Parathyroid adenoma (tissue), 2 donors: ENCODE data around the gene PCDHGA5.

Experiments
- H2AFZ ChIP-seq: fragments of 300-600 bp; sonication (generic); one replicate; pipeline ENCODE4 v1.7.0; 2017; ENCODE audit warnings: antibody characterized with exemption, mild to moderate bottlenecking
- H3K27ac ChIP-seq: fragments of 300-600 bp; sonication (generic); one replicate; pipeline ENCODE4 v1.7.0; 2017
- H3K27me3 ChIP-seq: fragments of 300-600 bp; sonication (generic); one replicate; pipeline ENCODE4 v1.7.0; 2017; ENCODE audit warnings: low read length; ENCODE audit not compliant: control insufficient read depth, insufficient read depth
- H3K36me3 ChIP-seq: fragments of 300-600 bp; sonication (generic); one replicate; pipeline ENCODE4 v1.7.0; 2017; ENCODE audit warnings: low read length; ENCODE audit not compliant: control insufficient read depth, insufficient read depth
- H3K4me1 ChIP-seq: fragments of 300-600 bp; sonication (generic); one replicate; pipeline ENCODE4 v1.7.0; 2017; ENCODE audit warnings: control low read depth
- H3K4me2 ChIP-seq: fragments of 300-600 bp; sonication (generic); one replicate; pipeline ENCODE4 v1.7.0; 2017; ENCODE audit warnings: low read length
- H3K4me3 ChIP-seq: fragments of 300-600 bp; sonication (generic); one replicate; pipeline ENCODE4 v1.7.0; 2017; ENCODE audit warnings: low read depth, low read length
- H3K79me2 ChIP-seq: fragments of 300-600 bp; sonication (generic); one replicate; pipeline ENCODE4 v1.7.0; 2017; ENCODE audit warnings: control low read depth
- H3K9ac ChIP-seq: fragments of 300-600 bp; sonication (generic); one replicate; pipeline ENCODE4 v1.7.0; 2017; ENCODE audit warnings: mild to moderate bottlenecking
- H3K9me3 ChIP-seq: fragments of 300-600 bp; sonication (generic); one replicate; pipeline ENCODE4 v1.7.0; 2017; ENCODE audit warnings: low read length; ENCODE audit not compliant: control insufficient read depth
- TF ChIP-seq, protein P1 (sequence below): fragments of 300-600 bp; sonication (generic); IDR thresholded peaks from one replicate; pipeline ENCODE4 v1.7.0; 2017; ENCODE audit warnings: antibody characterized with exemption, mild to moderate bottlenecking
- donor health status: primary hyperparathyroidism.

The PCDHGA5 gene

GRCh38 chr5:141354900-141355469 lies 9.0 kb upstream of the PCDHGA5 start, which contains the start of gene PCDHGA4:
Gene PCDHGA4 (plus strand): TSS chr5:141355021. CDS start chr5:141355108, 87 bp downstream.
- peaks cover 5% of the 10 kb centered on the region for H3K9me3 ChIP-seq
- no peak within 1 kb of the TSS for H3K9ac ChIP-seq

GRCh38 chr5:141355641-141356040 lies 8.3 kb upstream of the PCDHGA5 start:
- Histone ChIP-seq H3K36me3 (peaks cover 5% of the 10 kb centered on the region), H3K27ac (no peak overlapping the region), H3K9me3 (peaks cover 5% of the 10 kb centered on the region), H3K4me2 (no peak overlapping the region), H3K27me3 (no peaks in the 10 kb centered on the region), H3K79me2 (no peaks in the 10 kb centered on the region), H3K9ac (no peak overlapping the region), H3K4me1 (no peaks in the 10 kb centered on the region), H3K4me3 (peak overlapping the region; percentile 32), H2AFZ (no peak overlapping the region)
- TF ChIP-seq, protein P1, sequence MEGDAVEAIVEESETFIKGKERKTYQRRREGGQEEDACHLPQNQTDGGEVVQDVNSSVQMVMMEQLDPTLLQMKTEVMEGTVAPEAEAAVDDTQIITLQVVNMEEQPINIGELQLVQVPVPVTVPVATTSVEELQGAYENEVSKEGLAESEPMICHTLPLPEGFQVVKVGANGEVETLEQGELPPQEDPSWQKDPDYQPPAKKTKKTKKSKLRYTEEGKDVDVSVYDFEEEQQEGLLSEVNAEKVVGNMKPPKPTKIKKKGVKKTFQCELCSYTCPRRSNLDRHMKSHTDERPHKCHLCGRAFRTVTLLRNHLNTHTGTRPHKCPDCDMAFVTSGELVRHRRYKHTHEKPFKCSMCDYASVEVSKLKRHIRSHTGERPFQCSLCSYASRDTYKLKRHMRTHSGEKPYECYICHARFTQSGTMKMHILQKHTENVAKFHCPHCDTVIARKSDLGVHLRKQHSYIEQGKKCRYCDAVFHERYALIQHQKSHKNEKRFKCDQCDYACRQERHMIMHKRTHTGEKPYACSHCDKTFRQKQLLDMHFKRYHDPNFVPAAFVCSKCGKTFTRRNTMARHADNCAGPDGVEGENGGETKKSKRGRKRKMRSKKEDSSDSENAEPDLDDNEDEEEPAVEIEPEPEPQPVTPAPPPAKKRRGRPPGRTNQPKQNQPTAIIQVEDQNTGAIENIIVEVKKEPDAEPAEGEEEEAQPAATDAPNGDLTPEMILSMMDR: no peak

More at GRCh38 chr5:141354900-141355469, 9.0 kb upstream of the PCDHGA5 start, which contains the start of gene PCDHGA4:
- Histone ChIP-seq H3K27ac (no peak within 1 kb of the TSS), H3K36me3 (peaks cover 5% of the 10 kb centered on the region), H3K4me3 (peak within 1 kb of the TSS; percentile 32), H3K4me1 (no peaks in the 10 kb centered on the region), H3K79me2 (no peaks in the 10 kb centered on the region), H2AFZ (no peak within 1 kb of the TSS), H3K4me2 (no peak within 1 kb of the TSS), H3K27me3 (no peaks in the 10 kb centered on the region)
- TF ChIP-seq, protein P1: no peak

- H3K4me2 ChIP-seq: no peak overlapping the region
- peaks cover 5% of the 10 kb centered on the region for H3K9me3 ChIP-seq
- H3K4me3 ChIP-seq: no peak overlapping the region
- H3K9ac ChIP-seq: no peak overlapping the region
- no peak overlapping the region for H3K27ac ChIP-seq
- TF ChIP-seq, protein P1: no peak
- H3K79me2 ChIP-seq: no peaks in the 10 kb centered on the region
- H3K27me3 ChIP-seq: no peaks in the 10 kb centered on the region
- H2AFZ ChIP-seq: no peak overlapping the region
- no peaks in the 10 kb centered on the region for H3K4me1 ChIP-seq
- peaks cover 5% of the 10 kb centered on the region for H3K36me3 ChIP-seq
Measured at GRCh38 chr5:141356133-141356532, 7.8 kb upstream of the PCDHGA5 start.

DNA sequence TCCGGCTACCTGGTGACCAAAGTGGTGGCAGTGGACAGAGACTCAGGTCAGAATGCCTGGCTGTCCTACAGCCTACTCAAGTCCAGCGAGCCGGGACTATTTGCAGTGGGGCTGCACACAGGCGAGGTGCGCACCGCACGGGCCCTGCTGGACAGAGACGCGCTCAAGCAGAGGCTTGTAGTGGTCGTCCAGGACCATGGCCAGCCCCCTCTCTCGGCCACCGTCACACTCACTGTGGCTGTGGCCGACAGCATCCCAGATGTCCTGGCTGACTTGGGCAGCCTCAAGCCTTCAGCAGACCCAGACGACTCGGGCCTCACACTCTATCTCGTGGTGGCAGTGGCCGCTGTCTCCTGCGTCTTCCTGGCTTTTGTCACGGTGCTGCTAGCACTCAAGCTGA lies 7.0 kb upstream of the PCDHGA5 start:
- no peaks in the 10 kb centered on the region for H3K4me1 ChIP-seq
- no peak overlapping the region for H2AFZ ChIP-seq
- peaks cover 5% of the 10 kb centered on the region for H3K36me3 ChIP-seq
- H3K4me3 ChIP-seq: no peak overlapping the region
- H3K27me3 ChIP-seq: no peaks in the 10 kb centered on the region
- H3K79me2 ChIP-seq: no peaks in the 10 kb centered on the region
- H3K27ac ChIP-seq: no peak overlapping the region
- H3K9me3 ChIP-seq: peaks cover 5% of the 10 kb centered on the region
- no peak overlapping the region for H3K9ac ChIP-seq
- TF ChIP-seq, protein P1: no peak
- H3K4me2 ChIP-seq: no peak overlapping the region
